ENCODE data around the gene VPS8.

The VPS8 gene

GRCh38 chr3:185093116-185093515 lies 281.1 kb downstream of the VPS8 start:
- DNase-seq (ENCODE audit: low read depth) = no peak

DNA sequence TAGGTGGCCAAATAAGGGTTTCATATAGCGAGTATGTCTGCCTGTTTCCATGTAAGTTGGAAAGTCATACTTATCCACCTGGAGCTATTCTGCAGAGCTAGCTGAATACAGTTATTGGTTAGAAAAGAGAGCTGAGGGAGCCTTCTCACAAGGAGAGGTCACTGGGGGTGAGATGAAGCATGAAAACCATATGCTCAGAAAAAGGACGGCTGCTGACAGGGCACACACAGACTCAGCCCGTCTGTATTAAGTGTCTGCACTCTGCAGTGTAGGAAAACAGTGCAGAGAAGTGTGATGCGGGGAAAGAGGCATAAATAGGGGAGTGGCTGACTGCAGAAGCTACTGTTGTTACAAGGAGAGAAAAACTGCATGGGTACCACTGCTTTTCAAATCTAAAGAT lies 282.7 kb downstream of the VPS8 start:
- no peak for DNase-seq (ENCODE audit: low read depth)
